IMR-90 (cell line): ENCODE measurements around the gene FOXP1. TPM values are rescaled to one million over a fixed set of nuclear protein-coding genes. Genes with fewer than 3 reads are reported as not detected.
A peak's percentile ranks its signal among the peaks of the same experiment; 100 is the strongest.

ENCODE experiments used
- ATAC-seq: fragments of 200-7000 bp; cut with Tn5 transposase; 2 replicates; pipeline ENCODE4 v1.9.1; 2020; ENCODE audit warnings: low read depth, mild to moderate bottlenecking, moderate library complexity
- BruUV-seq: library from RNA; stranded (reverse); fragments of 400-500 nt; replicated peaks from 2 replicates; lab custom pipeline; 2021; lab: Mats Ljungman, UMichigan
- CTCF ChIA-PET: fragments of 300-600 bp; formaldehyde crosslinking; extraction: SDS; loops from one replicate; lab custom pipeline; 2021; ENCODE audit warnings: antibody characterized with exemption; lab: Yijun Ruan, JAX
- POLR2A ChIA-PET: fragments of 300-600 bp; sonication (Branson Sonifier 250); formaldehyde crosslinking; loops from one replicate; lab custom pipeline; 2022; ENCODE audit warnings: antibody characterized with exemption; ENCODE audit not compliant: unreplicated experiment; lab: Charles Lee
- DNase-seq: peaks from one replicate; pipeline ENCODE4 v3.0.0; 2013
- H2AFZ ChIP-seq: replicated peaks from 2 replicates; pipeline ENCODE3; 2013; ENCODE audit warnings: low read length, mild to moderate bottlenecking; ENCODE audit not compliant: poor library complexity
- H2AK5ac ChIP-seq: 2 replicates; pipeline ENCODE4 v1.6.1; 2013; ENCODE audit warnings: low read depth, low read length, inconsistent platforms
- H2AK9ac ChIP-seq: replicated peaks from 2 replicates; pipeline ENCODE3; 2013; ENCODE audit warnings: mild to moderate bottlenecking, low read depth, low read length, moderate library complexity; ENCODE audit not compliant: poor library complexity
- H2BK120ac ChIP-seq: 2 replicates; pipeline ENCODE4 v1.6.1; 2013; ENCODE audit warnings: low read depth, low read length, inconsistent platforms
- H2BK15ac ChIP-seq: 3 replicates; pipeline ENCODE4 v1.6.1; 2013; ENCODE audit warnings: low read depth, low read length, inconsistent platforms
- H2BK20ac ChIP-seq: 2 replicates; pipeline ENCODE4 v1.6.1; 2013; ENCODE audit warnings: low read depth, mild to moderate bottlenecking, inconsistent platforms, low read length, moderate library complexity
- H2BK5ac ChIP-seq: 2 replicates; pipeline ENCODE4 v1.6.1; 2013; ENCODE audit warnings: mild to moderate bottlenecking, low read depth, low read length, inconsistent platforms; ENCODE audit not compliant: poor library complexity, severe bottlenecking
- H3K14ac ChIP-seq: replicated peaks from 2 replicates; pipeline ENCODE4 v1.6.1; 2013; ENCODE audit warnings: low read depth, low read length, inconsistent platforms
- H3K18ac ChIP-seq: 2 replicates; pipeline ENCODE4 v1.6.1; 2013; ENCODE audit warnings: low read depth, low read length, control low read depth
- H3K23ac ChIP-seq: 2 replicates; pipeline ENCODE4 v1.6.1; 2013; ENCODE audit warnings: low read depth, low read length, inconsistent platforms
- H3K27ac ChIP-seq: 2 replicates; pipeline ENCODE4 v1.5.1; 2013; ENCODE audit warnings: mild to moderate bottlenecking, control low read depth, low read length; ENCODE audit not compliant: insufficient read depth
- H3K27me3 ChIP-seq: 2 replicates; pipeline ENCODE4 v1.6.1; 2013; ENCODE audit warnings: low read length; ENCODE audit not compliant: control insufficient read depth, insufficient read depth
- H3K36me3 ChIP-seq: 2 replicates; pipeline ENCODE4 v1.6.1; 2013; ENCODE audit warnings: low read length, mixed read lengths; ENCODE audit not compliant: control insufficient read depth, insufficient read depth
- H3K4ac ChIP-seq: 2 replicates; pipeline ENCODE4 v1.6.1; 2013; ENCODE audit warnings: low read depth, low read length, inconsistent platforms
- H3K4me1 ChIP-seq: 2 replicates; pipeline ENCODE4 v1.6.1; 2013; ENCODE audit warnings: low read length, mixed read lengths; ENCODE audit not compliant: control insufficient read depth, insufficient read depth
- H3K4me2 ChIP-seq: 2 replicates; pipeline ENCODE4 v1.6.1; 2013; ENCODE audit warnings: low read depth, mild to moderate bottlenecking, control low read depth, low read length, moderate library complexity
- H3K4me3 ChIP-seq: 2 replicates; pipeline ENCODE4 v1.5.1; 2013; ENCODE audit warnings: low read depth, mild to moderate bottlenecking, control low read depth, low read length, moderate library complexity; ENCODE audit not compliant: insufficient read depth
- H3K56ac ChIP-seq: 2 replicates; pipeline ENCODE4 v1.6.1; 2013; ENCODE audit warnings: low read length, inconsistent platforms; ENCODE audit not compliant: insufficient read depth; ENCODE audit errors: extremely low read depth
- H3K79me1 ChIP-seq, 2 experiments: 2 replicates each; pipeline ENCODE4 v1.6.1; 2013; ENCODE audit warnings: low read length in 2 of 2, inconsistent platforms in 1 of 2, low read depth in 1 of 2
- H3K9ac ChIP-seq: 2 replicates; pipeline ENCODE4 v1.6.1; 2013; ENCODE audit warnings: low read depth, low read length, control low read depth
- H3K9me1 ChIP-seq: 2 replicates; pipeline ENCODE4 v1.6.1; 2013; ENCODE audit warnings: low read length, inconsistent platforms; ENCODE audit not compliant: insufficient read depth
- H3K9me3 ChIP-seq: 2 replicates; pipeline ENCODE4 v1.6.1; 2013; ENCODE audit warnings: low read length; ENCODE audit not compliant: control insufficient read depth, insufficient read depth
- H4K20me1 ChIP-seq: 2 replicates; pipeline ENCODE4 v1.6.1; 2013; ENCODE audit warnings: low read length, inconsistent platforms; ENCODE audit not compliant: insufficient read depth
- H4K5ac ChIP-seq: 2 replicates; pipeline ENCODE4 v1.6.1; 2013; ENCODE audit warnings: mild to moderate bottlenecking, low read depth, low read length, control low read depth
- H4K8ac ChIP-seq, 2 experiments: 2 replicates each; pipeline ENCODE4 v1.6.1; 2013; ENCODE audit warnings: low read depth in 2 of 2, low read length in 2 of 2, control low read depth in 1 of 2, inconsistent platforms in 1 of 2
- H4K91ac ChIP-seq: 2 replicates; pipeline ENCODE4 v1.6.1; 2013; ENCODE audit warnings: low read depth, low read length, inconsistent platforms; ENCODE audit not compliant: insufficient read depth
- BHLHE40 ChIP-seq: fragments of 150-350 bp; IDR thresholded peaks from 2 replicates; pipeline ENCODE4 v1.6.1; 2016; ENCODE audit warnings: mild to moderate bottlenecking, low read depth, low read length
- CEBPB ChIP-seq: IDR thresholded peaks from 2 replicates; pipeline ENCODE4 v1.6.1; 2012; ENCODE audit warnings: low read depth, low read length, improper control_type of control experiment
- CHD1 ChIP-seq: IDR thresholded peaks from 2 replicates; pipeline ENCODE4 v1.6.1; 2012; ENCODE audit warnings: low read depth, low read length, improper control_type of control experiment
- FOS ChIP-seq: fragments of 150-350 bp; IDR thresholded peaks from 2 replicates; pipeline ENCODE4 v1.6.1; 2016; ENCODE audit warnings: low read depth, low read length
- MAFK ChIP-seq: IDR thresholded peaks from 2 replicates; pipeline ENCODE4 v1.6.1; 2012; ENCODE audit warnings: low read depth, low read length, improper control_type of control experiment
- MAZ ChIP-seq: IDR thresholded peaks from 2 replicates; pipeline ENCODE4 v1.6.1; 2012; ENCODE audit warnings: low read depth, mild to moderate bottlenecking, low read length, improper control_type of control experiment, moderate library complexity, borderline replicate concordance
- MXI1 ChIP-seq: IDR thresholded peaks from 2 replicates; pipeline ENCODE4 v1.6.1; 2012; ENCODE audit warnings: low read depth, mild to moderate bottlenecking, low read length, moderate library complexity, borderline replicate concordance
- NFE2L2 ChIP-seq: fragments of 150-350 bp; IDR thresholded peaks from 2 replicates; pipeline ENCODE4 v1.6.1; 2016; ENCODE audit warnings: low read depth, mild to moderate bottlenecking, low read length
- POLR2A ChIP-seq: IDR thresholded peaks from 2 replicates; pipeline ENCODE4 v1.6.1; 2012; ENCODE audit warnings: mild to moderate bottlenecking, low read depth, low read length
- RAD21 ChIP-seq: IDR thresholded peaks from 2 replicates; pipeline ENCODE4 v1.6.1; 2012; ENCODE audit warnings: low read length, improper control_type of control experiment
- RCOR1 ChIP-seq: IDR thresholded peaks from 2 replicates; pipeline ENCODE4 v1.6.1; 2012; ENCODE audit warnings: mild to moderate bottlenecking, low read length, improper control_type of control experiment; ENCODE audit not compliant: insufficient replicate concordance
- RFX5 ChIP-seq: IDR thresholded peaks from 2 replicates; pipeline ENCODE4 v1.8.0; 2012; ENCODE audit warnings: low read depth, mild to moderate bottlenecking, low read length, moderate library complexity
- SMC3 ChIP-seq: fragments of 150-350 bp; IDR thresholded peaks from 2 replicates; pipeline ENCODE4 v1.6.1; 2016; ENCODE audit warnings: low read depth, mild to moderate bottlenecking, antibody characterized with exemption, low read length, moderate library complexity
- WGBS, 2 experiments: methylation state at CpG; one replicate each; pipeline versions ENCODE4 v1.1.5 to v1.1.7; 2013; ENCODE audit warnings: missing lambda C conversion rate in 2 of 2; ENCODE audit not compliant: insufficient read length in 1 of 2; ENCODE audit errors: extremely low coverage in 2 of 2; 5-methylcytosine and 5-hydroxymethylcytosine counted together
- dilution Hi-C: fragments of 300-500 bp; cut with HindIII; formaldehyde crosslinking; loops from one replicate; pipeline ENCODE4 v1.14.3; 2018; ENCODE audit warnings: low sequenced_read_pairs; ENCODE audit not compliant: unreplicated experiment
- in situ Hi-C: fragments of 300-500 bp; cut with MboI; formaldehyde crosslinking; loops from 3 replicates; pipeline ENCODE4 v1.14.3; 2019; ENCODE audit warnings: low sequenced_read_pairs, inconsistent platforms, mixed read lengths
- intact Hi-C: fragments of 100-400 bp; cut with micrococcal nuclease; formaldehyde crosslinking; loops from 2 replicates; pipeline ENCODE4 v1.10.0; 2022
- polyA plus RNA-seq, 3 experiments: library from polyadenylated mRNA; depleted of rRNA; stranded (reverse); fragments of >200 nt; gene quantifications; 2 replicates each; pipeline ENCODE4 v1.2.3, GENCODE V29; 2012; ENCODE audit warnings: low replicate concordance in 1 of 3
- total RNA-seq: library from RNA; depleted of rRNA; stranded (reverse); fragments of >200 nt; gene quantifications from 2 replicates; pipeline ENCODE4 v1.2.3, GENCODE V29; 2012
- TF ChIP-seq, protein P1 (sequence below): conservative IDR thresholded peaks from 2 replicates; pipeline ENCODE4 v1.5.1; 2012; ENCODE audit warnings: mild to moderate bottlenecking, low read depth, low read length, improper control_type of control experiment
- TF ChIP-seq, protein P2 (sequence below): fragments of 150-350 bp; IDR thresholded peaks from 2 replicates; pipeline ENCODE4 v1.6.1; 2017; ENCODE audit warnings: mild to moderate bottlenecking, antibody characterized with exemption, low read length, low read depth
- TF ChIP-seq, protein P3 (sequence below): fragments of 150-350 bp; IDR thresholded peaks from 2 replicates; pipeline ENCODE4 v1.6.1; 2016; ENCODE audit warnings: low read depth, mild to moderate bottlenecking, low read length, moderate library complexity, borderline replicate concordance

Gene FOXP1
- total and polyA plus RNA-seq, 2 of the 4 experiments (the other 2 are of a cell fraction) = 37.0 to 132 TPM

DNA sequence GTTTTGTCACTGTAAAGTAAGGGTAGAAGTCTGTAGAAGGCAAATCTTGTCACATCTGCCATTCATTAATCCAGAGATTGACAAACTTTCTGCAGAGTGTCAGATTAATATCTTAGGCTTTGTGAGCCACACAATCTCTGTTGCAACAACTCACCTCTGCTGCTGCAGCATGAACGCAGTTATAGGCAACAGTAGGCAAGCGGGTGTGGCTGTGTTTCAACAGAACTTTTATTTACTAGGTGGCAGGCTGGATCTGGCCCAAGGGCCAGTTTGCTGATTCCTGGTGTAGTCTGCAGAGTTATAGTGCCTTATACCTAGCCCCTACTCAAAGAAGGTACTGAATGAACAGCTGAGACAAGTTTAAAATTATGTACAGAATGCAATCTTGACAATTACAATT is 396.7 kb downstream of the FOXP1 start:
- Histone ChIP-seq H3K27me3 (no peaks in the 10 kb centered on the region), H3K56ac (no peak overlapping the region), H2BK15ac (no peak overlapping the region), H4K5ac (no peak overlapping the region), H3K4me2 (no peak overlapping the region), H2AFZ (no peak overlapping the region), H3K4me3 (no peak overlapping the region), H3K9me3 (no peaks in the 10 kb centered on the region), H3K18ac (no peak overlapping the region), H3K4me1 (peaks cover 5% of the 10 kb centered on the region), H3K36me3 (no peaks in the 10 kb centered on the region), H2BK5ac (no peak overlapping the region), H4K20me1 (no peaks in the 10 kb centered on the region), H3K14ac (no peak overlapping the region), H4K91ac (no peak overlapping the region), H4K8ac (no peak overlapping the region), H2BK20ac (no peak overlapping the region), H2AK9ac (no peak overlapping the region), H3K9ac (no peak overlapping the region), H2AK5ac (no peak overlapping the region), H3K9me1 (no peaks in the 10 kb centered on the region), H3K27ac (no peak overlapping the region), H3K4ac (no peak overlapping the region), H3K23ac (no peak overlapping the region), H3K79me1 (peaks cover 4 to 10% of the 10 kb centered on the region in 2 experiments), H2BK120ac (peak overlapping the region; percentile 16; the same call in 1 of the 2 replicates)
- ChIA-PET POLR2A (interaction anchor here (0.6 kb wide), 1 partner anchor 393 kb away, joined by 3 read pairs; no protein-coding TSS in a partner anchor), CTCF (no interaction called here)
- BruUV-seq = no TSS peak
- WGBS, 2 experiments = no CpG with 5 or more reads among the region's 2 CpGs
- TF ChIP-seq SMC3 (no peak), CHD1 (no peak), NFE2L2 (no peak), MAZ (no peak), RFX5 (no peak), RCOR1 (no peak), MAFK (no peak), BHLHE40 (no peak), FOS (no peak), CEBPB (no peak), RAD21 (no peak), MXI1 (no peak), POLR2A (no peak)
- TF ChIP-seq, protein P1, sequence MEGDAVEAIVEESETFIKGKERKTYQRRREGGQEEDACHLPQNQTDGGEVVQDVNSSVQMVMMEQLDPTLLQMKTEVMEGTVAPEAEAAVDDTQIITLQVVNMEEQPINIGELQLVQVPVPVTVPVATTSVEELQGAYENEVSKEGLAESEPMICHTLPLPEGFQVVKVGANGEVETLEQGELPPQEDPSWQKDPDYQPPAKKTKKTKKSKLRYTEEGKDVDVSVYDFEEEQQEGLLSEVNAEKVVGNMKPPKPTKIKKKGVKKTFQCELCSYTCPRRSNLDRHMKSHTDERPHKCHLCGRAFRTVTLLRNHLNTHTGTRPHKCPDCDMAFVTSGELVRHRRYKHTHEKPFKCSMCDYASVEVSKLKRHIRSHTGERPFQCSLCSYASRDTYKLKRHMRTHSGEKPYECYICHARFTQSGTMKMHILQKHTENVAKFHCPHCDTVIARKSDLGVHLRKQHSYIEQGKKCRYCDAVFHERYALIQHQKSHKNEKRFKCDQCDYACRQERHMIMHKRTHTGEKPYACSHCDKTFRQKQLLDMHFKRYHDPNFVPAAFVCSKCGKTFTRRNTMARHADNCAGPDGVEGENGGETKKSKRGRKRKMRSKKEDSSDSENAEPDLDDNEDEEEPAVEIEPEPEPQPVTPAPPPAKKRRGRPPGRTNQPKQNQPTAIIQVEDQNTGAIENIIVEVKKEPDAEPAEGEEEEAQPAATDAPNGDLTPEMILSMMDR = no peak
- TF ChIP-seq, protein P2, sequence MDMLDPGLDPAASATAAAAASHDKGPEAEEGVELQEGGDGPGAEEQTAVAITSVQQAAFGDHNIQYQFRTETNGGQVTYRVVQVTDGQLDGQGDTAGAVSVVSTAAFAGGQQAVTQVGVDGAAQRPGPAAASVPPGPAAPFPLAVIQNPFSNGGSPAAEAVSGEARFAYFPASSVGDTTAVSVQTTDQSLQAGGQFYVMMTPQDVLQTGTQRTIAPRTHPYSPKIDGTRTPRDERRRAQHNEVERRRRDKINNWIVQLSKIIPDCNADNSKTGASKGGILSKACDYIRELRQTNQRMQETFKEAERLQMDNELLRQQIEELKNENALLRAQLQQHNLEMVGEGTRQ = no peak
- TF ChIP-seq, protein P3, sequence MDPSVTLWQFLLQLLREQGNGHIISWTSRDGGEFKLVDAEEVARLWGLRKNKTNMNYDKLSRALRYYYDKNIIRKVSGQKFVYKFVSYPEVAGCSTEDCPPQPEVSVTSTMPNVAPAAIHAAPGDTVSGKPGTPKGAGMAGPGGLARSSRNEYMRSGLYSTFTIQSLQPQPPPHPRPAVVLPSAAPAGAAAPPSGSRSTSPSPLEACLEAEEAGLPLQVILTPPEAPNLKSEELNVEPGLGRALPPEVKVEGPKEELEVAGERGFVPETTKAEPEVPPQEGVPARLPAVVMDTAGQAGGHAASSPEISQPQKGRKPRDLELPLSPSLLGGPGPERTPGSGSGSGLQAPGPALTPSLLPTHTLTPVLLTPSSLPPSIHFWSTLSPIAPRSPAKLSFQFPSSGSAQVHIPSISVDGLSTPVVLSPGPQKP = no peak
- ATAC-seq (no peak), DNase-seq (no peak)
- intact Hi-C loops = no loop called here
- dilution Hi-C loops = no loop called here
- in situ Hi-C loops = no loop called here
